GM12878 (cell line): ENCODE data around the gene LRRK1. TPM values are rescaled to one million over a fixed set of nuclear protein-coding genes. Genes with fewer than 3 reads are reported as not detected.

Source experiments
- ASH2L ChIP-seq: fragments of 300-600, 200-600 bp; sonication (generic); IDR thresholded peaks from 2 replicates; pipeline ENCODE4 v1.6.1; 2017; ENCODE audit warnings: low read depth, mild to moderate bottlenecking, borderline replicate concordance
- MXI1 ChIP-seq: fragments of 150-350 bp; IDR thresholded peaks from 2 replicates; pipeline ENCODE4 v1.6.1; 2011; ENCODE audit warnings: low read depth, mild to moderate bottlenecking, inconsistent platforms, low read length, improper control_type of control experiment
- YBX1 ChIP-seq: fragments of 450-650 bp; IDR thresholded peaks from 2 replicates; pipeline ENCODE4 v1.6.1; 2016; ENCODE audit warnings: antibody characterized with exemption
- ZNF207 ChIP-seq: fragments of 450-650 bp; IDR thresholded peaks from 2 replicates; pipeline ENCODE4 v1.6.1; 2014; ENCODE audit warnings: antibody characterized with exemption, mild to moderate bottlenecking, borderline replicate concordance
- polyA plus RNA-seq, 11 experiments: library from polyadenylated mRNA; depleted of rRNA in 4 of 11; unstranded in 6 of 11; stranded (reverse) in 5 of 11; fragments of >200 nt; fragmentation: Nextera tagmentation in 4 of 11; fragmentation: Illumina TruSeq in 1 of 11; extraction: Ambion mirVana in 4 of 11; extraction: Trizol in 1 of 11; gene quantifications; 1 replicate in 1 of 11; 2 replicates in 10 of 11; pipeline versions ENCODE4 v1.2.1 to v1.2.3, GENCODE V29; 2011 to 2016; ENCODE audit warnings: inconsistent platforms in 2 of 11, missing spikeins in 2 of 11, low read depth in 1 of 11
- total RNA-seq, 4 experiments: library from RNA; depleted of rRNA in 3 of 4; stranded (reverse); fragments of >200 nt in 3 of 4; fragmentation: Illumina TruSeq in 1 of 4; extraction: Trizol in 1 of 4; gene quantifications; 2 replicates each; pipeline versions ENCODE4 v1.2.1 to v1.2.3, GENCODE V29; 2013 to 2021
- TF ChIP-seq, protein P1 (sequence below), 3 experiments: IDR thresholded peaks in 2 of 3; conservative IDR thresholded peaks in 1 of 3; 2 replicates each; pipeline ENCODE4 v1.5.1; 2011; ENCODE audit warnings: low read depth in 3 of 3, low read length in 3 of 3, mild to moderate bottlenecking in 3 of 3, control low read depth in 2 of 3, moderate library complexity in 2 of 3, inconsistent platforms in 1 of 3, mixed read lengths in 1 of 3; ENCODE audit not compliant: control insufficient read depth in 2 of 3, insufficient read depth in 1 of 3; ENCODE audit errors: extremely low read depth in 1 of 3
- TF ChIP-seq, protein P2 (sequence below): fragments of 450-650 bp; conservative IDR thresholded peaks from 2 replicates; pipeline ENCODE4 v1.6.1; 2017; ENCODE audit warnings: mild to moderate bottlenecking, moderate library complexity
- TF ChIP-seq, protein P3 (sequence below): fragments of 450-650 bp; formaldehyde crosslinking; IDR thresholded peaks from 2 replicates; pipeline ENCODE4 v1.5.0; 2022; ENCODE audit warnings: mild to moderate bottlenecking, missing genetic modification characterization

LRRK1 gene
- total and polyA plus RNA-seq, 10 of the 15 experiments (the other 5 are each of a cell fraction or from before 2014, with no cell fraction given) = 2.2 to 58.3 (median 17.9) TPM

DNA sequence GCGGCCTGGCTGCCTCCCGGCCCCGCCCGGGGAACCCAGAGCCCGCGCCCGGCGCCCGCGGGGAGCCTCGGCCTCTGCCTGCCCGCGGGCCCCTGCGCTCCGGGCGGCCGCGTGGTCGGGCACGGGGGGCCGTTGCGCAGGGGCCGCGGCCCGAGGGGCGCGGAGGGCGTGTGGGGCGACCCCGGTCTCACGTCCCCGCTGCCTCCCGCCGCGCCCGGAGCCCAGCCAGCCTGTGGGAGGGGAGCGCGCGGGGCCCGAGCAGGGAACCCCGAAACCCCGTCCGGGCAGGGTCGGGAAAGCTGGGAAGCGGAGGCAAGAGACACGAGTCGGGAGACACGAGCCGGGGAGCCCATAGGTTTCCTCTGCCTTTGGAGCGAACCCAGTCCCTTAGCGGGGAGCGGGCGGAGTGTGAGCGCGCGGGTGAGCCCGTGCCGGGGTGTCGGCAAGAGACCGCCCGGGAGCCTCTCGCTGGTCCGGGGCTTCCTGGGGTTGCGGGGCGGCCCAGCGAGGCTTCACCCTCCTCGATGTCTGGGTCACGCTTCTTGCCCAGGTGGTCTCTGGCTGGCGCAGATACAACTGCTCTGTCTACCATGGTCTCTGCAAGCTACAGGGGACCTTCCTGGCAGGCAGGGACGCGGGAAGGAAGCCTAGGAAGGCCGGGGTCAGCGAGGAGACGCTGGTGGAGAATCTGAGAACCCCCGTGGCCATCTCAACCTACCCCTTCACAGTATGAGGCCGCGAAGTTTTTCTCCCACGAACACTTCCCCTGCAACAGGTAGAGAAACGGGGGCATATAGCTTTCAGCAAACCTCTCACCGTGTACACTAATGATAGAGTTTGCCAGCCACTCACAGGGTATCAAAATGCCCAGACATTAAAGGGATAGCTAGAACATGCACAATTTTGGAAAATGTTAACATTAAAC is 586 bp downstream of the LRRK1 start (continued):
- TF ChIP-seq, protein P1, sequence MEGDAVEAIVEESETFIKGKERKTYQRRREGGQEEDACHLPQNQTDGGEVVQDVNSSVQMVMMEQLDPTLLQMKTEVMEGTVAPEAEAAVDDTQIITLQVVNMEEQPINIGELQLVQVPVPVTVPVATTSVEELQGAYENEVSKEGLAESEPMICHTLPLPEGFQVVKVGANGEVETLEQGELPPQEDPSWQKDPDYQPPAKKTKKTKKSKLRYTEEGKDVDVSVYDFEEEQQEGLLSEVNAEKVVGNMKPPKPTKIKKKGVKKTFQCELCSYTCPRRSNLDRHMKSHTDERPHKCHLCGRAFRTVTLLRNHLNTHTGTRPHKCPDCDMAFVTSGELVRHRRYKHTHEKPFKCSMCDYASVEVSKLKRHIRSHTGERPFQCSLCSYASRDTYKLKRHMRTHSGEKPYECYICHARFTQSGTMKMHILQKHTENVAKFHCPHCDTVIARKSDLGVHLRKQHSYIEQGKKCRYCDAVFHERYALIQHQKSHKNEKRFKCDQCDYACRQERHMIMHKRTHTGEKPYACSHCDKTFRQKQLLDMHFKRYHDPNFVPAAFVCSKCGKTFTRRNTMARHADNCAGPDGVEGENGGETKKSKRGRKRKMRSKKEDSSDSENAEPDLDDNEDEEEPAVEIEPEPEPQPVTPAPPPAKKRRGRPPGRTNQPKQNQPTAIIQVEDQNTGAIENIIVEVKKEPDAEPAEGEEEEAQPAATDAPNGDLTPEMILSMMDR (IDR thresholded peaks at IDR 0.05 in 2 of 3, conservative IDR thresholded peaks at IDR 0.05 in 1 of 3; ENCODE audit: control insufficient read depth in 2 of 3, extremely low read depth in 1 of 3, insufficient read depth in 1 of 3, low read depth in 3 of 3, low read length in 3 of 3) = 0 out of 6 replicates have a peak, but pooled peaks of 1 of the 3 experiments have one; percentile 3
- TF ChIP-seq YBX1 (no peak), ZNF207 (no peak), ASH2L (no peak), MXI1 (no peak)
- TF ChIP-seq, protein P2, sequence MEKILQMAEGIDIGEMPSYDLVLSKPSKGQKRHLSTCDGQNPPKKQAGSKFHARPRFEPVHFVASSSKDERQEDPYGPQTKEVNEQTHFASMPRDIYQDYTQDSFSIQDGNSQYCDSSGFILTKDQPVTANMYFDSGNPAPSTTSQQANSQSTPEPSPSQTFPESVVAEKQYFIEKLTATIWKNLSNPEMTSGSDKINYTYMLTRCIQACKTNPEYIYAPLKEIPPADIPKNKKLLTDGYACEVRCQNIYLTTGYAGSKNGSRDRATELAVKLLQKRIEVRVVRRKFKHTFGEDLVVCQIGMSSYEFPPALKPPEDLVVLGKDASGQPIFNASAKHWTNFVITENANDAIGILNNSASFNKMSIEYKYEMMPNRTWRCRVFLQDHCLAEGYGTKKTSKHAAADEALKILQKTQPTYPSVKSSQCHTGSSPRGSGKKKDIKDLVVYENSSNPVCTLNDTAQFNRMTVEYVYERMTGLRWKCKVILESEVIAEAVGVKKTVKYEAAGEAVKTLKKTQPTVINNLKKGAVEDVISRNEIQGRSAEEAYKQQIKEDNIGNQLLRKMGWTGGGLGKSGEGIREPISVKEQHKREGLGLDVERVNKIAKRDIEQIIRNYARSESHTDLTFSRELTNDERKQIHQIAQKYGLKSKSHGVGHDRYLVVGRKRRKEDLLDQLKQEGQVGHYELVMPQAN = peak; percentile 37; the same call in 1 of the 2 replicates
- TF ChIP-seq, protein P3, sequence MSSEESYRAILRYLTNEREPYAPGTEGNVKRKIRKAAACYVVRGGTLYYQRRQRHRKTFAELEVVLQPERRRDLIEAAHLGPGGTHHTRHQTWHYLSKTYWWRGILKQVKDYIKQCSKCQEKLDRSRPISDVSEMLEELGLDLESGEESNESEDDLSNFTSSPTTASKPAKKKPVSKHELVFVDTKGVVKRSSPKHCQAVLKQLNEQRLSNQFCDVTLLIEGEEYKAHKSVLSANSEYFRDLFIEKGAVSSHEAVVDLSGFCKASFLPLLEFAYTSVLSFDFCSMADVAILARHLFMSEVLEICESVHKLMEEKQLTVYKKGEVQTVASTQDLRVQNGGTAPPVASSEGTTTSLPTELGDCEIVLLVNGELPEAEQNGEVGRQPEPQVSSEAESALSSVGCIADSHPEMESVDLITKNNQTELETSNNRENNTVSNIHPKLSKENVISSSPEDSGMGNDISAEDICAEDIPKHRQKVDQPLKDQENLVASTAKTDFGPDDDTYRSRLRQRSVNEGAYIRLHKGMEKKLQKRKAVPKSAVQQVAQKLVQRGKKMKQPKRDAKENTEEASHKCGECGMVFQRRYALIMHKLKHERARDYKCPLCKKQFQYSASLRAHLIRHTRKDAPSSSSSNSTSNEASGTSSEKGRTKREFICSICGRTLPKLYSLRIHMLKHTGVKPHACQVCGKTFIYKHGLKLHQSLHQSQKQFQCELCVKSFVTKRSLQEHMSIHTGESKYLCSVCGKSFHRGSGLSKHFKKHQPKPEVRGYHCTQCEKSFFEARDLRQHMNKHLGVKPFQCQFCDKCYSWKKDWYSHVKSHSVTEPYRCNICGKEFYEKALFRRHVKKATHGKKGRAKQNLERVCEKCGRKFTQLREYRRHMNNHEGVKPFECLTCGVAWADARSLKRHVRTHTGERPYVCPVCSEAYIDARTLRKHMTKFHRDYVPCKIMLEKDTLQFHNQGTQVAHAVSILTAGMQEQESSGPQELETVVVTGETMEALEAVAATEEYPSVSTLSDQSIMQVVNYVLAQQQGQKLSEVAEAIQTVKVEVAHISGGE (CRISPR knock-in tag) = no peak
